GM18867 (cell line): ENCODE data around the gene AIM2.
"Not testable (repeated sequence)": the region's sequence is repeated elsewhere in the genome, so short reads cannot be mapped to it uniquely, and the experiment has no call there.

Experiments
- ATAC-seq: cut with Tn5 transposase; IDR thresholded peaks from one replicate; pipeline ENCODE4 v1.9.1; 2021; ENCODE audit warnings: mild to moderate bottlenecking, moderate library complexity; ENCODE audit not compliant: unreplicated experiment

The AIM2 gene

GRCh38 chr1:159081626-159082025 lies 5.1 kb upstream of the AIM2 start:
- no peak for ATAC-seq

GRCh38 chr1:159079525-159079924 lies 3.0 kb upstream of the AIM2 start:
- ATAC-seq: no peak

- ATAC-seq: peak; percentile 61
These were observed 775 bp upstream of the AIM2 start for GRCh38 chr1:159077120-159077961.

GRCh38 chr1:159071970-159072582 lies 4.5 kb downstream of the AIM2 start:
- no peak for ATAC-seq

- ATAC-seq: no peak
These were observed 7.7 kb downstream of the AIM2 start for GRCh38 chr1:159068886-159069285.

GRCh38 chr1:159067699-159068621 lies 8.6 kb downstream of the AIM2 start:
- ATAC-seq: peak; percentile 91

- no peak for ATAC-seq
These were observed 10.5 kb downstream of the AIM2 start for GRCh38 chr1:159066108-159066507.

- no peak for ATAC-seq
These were observed 11.5 kb downstream of the AIM2 start for GRCh38 chr1:159065106-159065505.

GRCh38 chr1:159058751-159059150 lies 17.8 kb downstream of the AIM2 start:
- no peak for ATAC-seq

- no peak for ATAC-seq
These were observed 20.4 kb downstream of the AIM2 start for GRCh38 chr1:159056069-159056698.

- ATAC-seq: no peak
These were observed 21.4 kb downstream of the AIM2 start for GRCh38 chr1:159055181-159055641.

GRCh38 chr1:159054427-159054826 lies 22.1 kb downstream of the AIM2 start:
- no peak for ATAC-seq

GRCh38 chr1:159051436-159051835 lies 25.1 kb downstream of the AIM2 start:
- ATAC-seq: no peak

- ATAC-seq: not testable (repeated sequence)
These were observed 30.1 kb downstream of the AIM2 start for GRCh38 chr1:159046486-159046885.

GRCh38 chr1:159040893-159041724 lies 35.5 kb downstream of the AIM2 start:
- ATAC-seq: peak; percentile 52

GRCh38 chr1:159040206-159040605 lies 36.4 kb downstream of the AIM2 start:
- ATAC-seq: no peak

GRCh38 chr1:159030877-159031447 lies 45.6 kb downstream of the AIM2 start:
- no peak for ATAC-seq

GRCh38 chr1:159030311-159030710 lies 46.3 kb downstream of the AIM2 start:
- ATAC-seq: no peak

- ATAC-seq: not testable (repeated sequence)
These were observed 49.7 kb downstream of the AIM2 start for GRCh38 chr1:159026841-159027240.
